Measurements from ENCODE around the gene SEMA6A. TPM values are rescaled to one million over a fixed set of nuclear protein-coding genes. Genes with fewer than 3 reads are reported as not detected.

The SEMA6A gene
- total RNA-seq, 2 experiments from 2014 or later: not detected

DNA sequence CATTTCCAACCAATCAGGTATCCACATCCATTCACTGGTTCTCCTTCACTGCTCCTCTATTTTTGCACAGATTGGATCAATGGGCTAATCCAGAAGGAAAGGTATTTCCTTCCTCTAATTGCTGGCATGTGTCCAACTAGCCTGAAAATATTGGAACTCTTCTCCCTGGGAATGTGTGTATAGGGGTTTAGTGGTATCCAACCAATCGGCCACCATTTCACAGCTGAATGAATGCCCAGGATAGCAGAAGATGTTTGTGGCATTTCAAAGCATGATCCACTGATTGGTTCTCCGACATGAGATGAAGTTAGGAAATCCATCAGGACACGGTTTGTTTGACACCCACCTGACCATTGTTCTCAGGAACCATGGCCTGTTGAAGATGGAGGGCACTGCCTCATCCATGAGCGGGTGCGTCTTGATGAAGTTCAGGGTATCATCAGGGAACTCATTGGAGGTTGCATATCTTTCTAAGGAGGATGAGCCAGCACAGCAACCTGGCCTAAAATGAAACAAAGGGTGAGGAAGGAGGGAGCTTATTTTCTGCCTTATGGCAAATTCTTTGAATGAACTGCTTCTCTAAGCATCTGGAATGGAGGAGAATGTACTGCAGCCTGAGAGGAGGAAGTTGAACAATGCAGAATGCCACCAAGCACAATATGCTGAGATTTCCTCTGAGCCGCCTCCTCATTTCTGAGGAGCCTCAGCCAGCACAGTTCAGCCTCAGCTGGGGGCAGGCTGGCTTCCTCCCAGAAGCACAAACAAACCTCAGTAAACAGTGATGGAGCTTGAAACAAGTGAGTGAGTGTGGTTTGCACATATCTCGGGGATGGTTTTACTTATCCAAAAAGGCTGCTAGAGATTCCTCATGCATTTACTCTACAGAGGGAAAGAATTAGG is 94.6 kb downstream of the SEMA6A start:
- DNase-seq (no peak), ATAC-seq (no peak)
- H3K4me1 Mint-ChIP-seq: peaks cover 2% of the 10 kb centered on the region
- POLR2A ChIA-PET: no interaction called here
- intact Hi-C loops (cut with DNase I, micrococcal nuclease): no loop called here
- no peaks in the 10 kb centered on the region for H3K27me3 Mint-ChIP-seq
- no peak overlapping the region for H3K27ac Mint-ChIP-seq
- peaks cover 19% of the 10 kb centered on the region for H3K9me3 Mint-ChIP-seq (ENCODE audit: low read depth)
- CTCF ChIA-PET: interaction anchor here (0.5 kb wide), 1 partner anchor 999 kb away, joined by 3 read pairs; no protein-coding TSS in a partner anchor
- peaks cover 19% of the 10 kb centered on the region for H3K36me3 Mint-ChIP-seq (ENCODE audit: low read depth)
- H3K4me3 Mint-ChIP-seq: no peak overlapping the region

GRCh38 chr5:116478491-116478890 is 96.1 kb downstream of the SEMA6A start:
- POLR2A ChIA-PET: no interaction called here
- H3K27me3 Mint-ChIP-seq: no peaks in the 10 kb centered on the region
- CTCF ChIA-PET: no interaction called here
- H3K36me3 Mint-ChIP-seq (ENCODE audit: low read depth): peaks cover 21% of the 10 kb centered on the region
- H3K27ac Mint-ChIP-seq: no peak overlapping the region
- peaks cover 2% of the 10 kb centered on the region for H3K4me1 Mint-ChIP-seq
- H3K9me3 Mint-ChIP-seq (ENCODE audit: low read depth): peaks cover 19% of the 10 kb centered on the region
- intact Hi-C loops (cut with DNase I, micrococcal nuclease): no loop called here
- ATAC-seq (no peak), DNase-seq (no peak)
- no peak overlapping the region for H3K4me3 Mint-ChIP-seq

DNA sequence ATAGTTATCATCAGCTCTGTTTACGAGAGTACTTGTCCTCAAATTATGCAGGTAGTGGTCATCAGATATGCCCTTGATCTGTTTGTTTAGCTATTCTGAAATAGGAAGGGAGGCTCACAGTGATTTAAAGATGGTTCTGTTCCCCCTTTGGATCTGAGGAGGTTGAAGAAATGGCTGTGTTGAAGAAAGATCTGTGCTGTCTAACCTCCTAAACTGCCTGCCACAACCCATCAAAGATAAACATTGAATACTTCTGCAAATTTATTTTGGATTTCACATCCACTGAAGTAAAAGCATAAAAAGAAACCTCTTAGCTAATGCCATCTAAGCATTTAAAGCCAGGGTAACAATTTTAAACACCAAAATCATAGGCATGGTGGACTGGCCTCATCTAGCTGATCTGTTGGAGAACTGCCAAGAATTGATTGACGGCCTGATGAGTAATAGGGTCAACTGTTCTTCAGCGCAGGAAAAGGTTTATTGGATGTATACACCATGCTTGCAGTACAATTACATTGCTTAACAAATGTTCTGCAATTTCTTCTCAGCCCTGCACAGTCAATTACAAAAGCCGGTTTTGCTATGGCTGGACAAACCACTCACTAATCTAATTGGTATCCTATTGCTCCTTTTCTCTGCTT is 97.6 kb downstream of the SEMA6A start:
- no peak for DNase-seq
- Mint-ChIP-seq H3K27me3 (no peaks in the 10 kb centered on the region), H3K36me3 (ENCODE audit: low read depth) (peaks cover 31% of the 10 kb centered on the region), H3K27ac (no peak overlapping the region), H3K4me1 (peaks cover 2% of the 10 kb centered on the region), H3K9me3 (ENCODE audit: low read depth) (peaks cover 19% of the 10 kb centered on the region), H3K4me3 (no peak overlapping the region)
- ChIA-PET CTCF (interaction anchor here (0.8 kb wide), 1 partner anchor 34 kb away, joined by 3 read pairs; no protein-coding TSS in a partner anchor), POLR2A (no interaction called here)
- intact Hi-C loops (cut with DNase I, micrococcal nuclease): no loop called here
- no peak for ATAC-seq

GRCh38 chr5:116475338-116475737 is 99.3 kb downstream of the SEMA6A start:
- Mint-ChIP-seq H3K9me3 (ENCODE audit: low read depth) (peaks cover 19% of the 10 kb centered on the region), H3K4me1 (peaks cover 2% of the 10 kb centered on the region), H3K4me3 (no peak overlapping the region), H3K27ac (no peak overlapping the region), H3K27me3 (no peaks in the 10 kb centered on the region), H3K36me3 (ENCODE audit: low read depth) (peaks cover 40% of the 10 kb centered on the region)
- CTCF ChIA-PET: interaction anchor here (1.5 kb wide), 1 partner anchor 339 kb away, joined by 3 read pairs; no protein-coding TSS in a partner anchor
- ATAC-seq: no peak
- intact Hi-C loops (cut with DNase I, micrococcal nuclease): no loop called here
- DNase-seq: no peak
- POLR2A ChIA-PET: no interaction called here

DNA sequence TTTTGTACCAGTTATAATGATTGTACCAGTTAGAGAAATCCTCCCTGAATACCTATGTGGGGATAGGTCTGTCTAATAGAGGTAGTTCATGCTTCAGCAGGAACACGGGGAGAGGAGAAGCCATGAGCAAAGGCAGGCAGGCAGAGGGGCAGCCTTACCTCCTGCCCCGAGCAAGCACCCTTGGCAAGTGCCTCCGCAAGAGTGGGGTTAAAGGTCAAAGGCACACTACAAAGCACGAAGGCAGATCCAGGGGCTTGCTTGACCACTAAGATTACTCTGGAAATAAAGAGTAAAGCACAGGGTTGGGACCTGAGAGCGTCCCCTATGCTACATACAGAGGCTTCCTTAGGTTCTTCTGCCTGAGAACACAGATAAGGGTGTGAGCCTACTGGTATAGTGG is 100.9 kb downstream of the SEMA6A start:
- Mint-ChIP-seq H3K27me3 (no peaks in the 10 kb centered on the region), H3K9me3 (ENCODE audit: low read depth) (peaks cover 19% of the 10 kb centered on the region), H3K4me1 (no peaks in the 10 kb centered on the region), H3K4me3 (no peak overlapping the region), H3K36me3 (ENCODE audit: low read depth) (peaks cover 40% of the 10 kb centered on the region), H3K27ac (no peak overlapping the region)
- DNase-seq (no peak), ATAC-seq (no peak)
- POLR2A ChIA-PET: no interaction called here
- intact Hi-C loops (cut with DNase I, micrococcal nuclease): no loop called here
- CTCF ChIA-PET: no interaction called here

DNA sequence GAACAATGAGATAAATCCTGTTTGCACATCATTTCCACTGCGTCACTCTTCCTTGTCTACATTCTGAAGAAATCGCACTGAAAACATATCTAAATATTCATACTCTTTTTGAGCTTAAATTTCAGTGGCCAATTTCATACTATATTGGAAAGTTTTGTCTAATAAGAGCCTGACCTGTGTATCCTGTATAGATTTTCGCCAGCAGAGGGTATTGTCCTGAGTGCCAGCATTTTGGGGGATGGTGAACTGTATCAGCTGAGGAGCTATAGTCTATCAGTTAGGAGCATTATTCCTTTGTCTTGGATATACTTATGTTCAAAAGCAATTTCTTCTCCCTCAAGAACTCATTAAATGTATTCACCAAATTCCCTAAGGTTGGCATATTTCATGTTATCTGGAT is 102.3 kb downstream of the SEMA6A start:
- Mint-ChIP-seq H3K4me1 (no peaks in the 10 kb centered on the region), H3K27me3 (no peaks in the 10 kb centered on the region), H3K9me3 (ENCODE audit: low read depth) (peaks cover 12% of the 10 kb centered on the region), H3K36me3 (ENCODE audit: low read depth) (peaks cover 44% of the 10 kb centered on the region), H3K27ac (no peak overlapping the region), H3K4me3 (no peak overlapping the region)
- ATAC-seq (no peak), DNase-seq (no peak)
- intact Hi-C loops (cut with DNase I, micrococcal nuclease): no loop called here
- POLR2A ChIA-PET: no interaction called here
- CTCF ChIA-PET: no interaction called here

- Mint-ChIP-seq H3K27me3 (no peaks in the 10 kb centered on the region), H3K4me3 (no peak overlapping the region), H3K9me3 (ENCODE audit: low read depth) (no peaks in the 10 kb centered on the region), H3K27ac (no peak overlapping the region), H3K4me1 (no peaks in the 10 kb centered on the region), H3K36me3 (ENCODE audit: low read depth) (peaks cover 42% of the 10 kb centered on the region)
- DNase-seq (no peak), ATAC-seq (no peak)
- intact Hi-C loops (cut with DNase I, micrococcal nuclease): no loop called here
- POLR2A ChIA-PET: no interaction called here
- CTCF ChIA-PET: no interaction called here
These were observed 105.0 kb downstream of the SEMA6A start for GRCh38 chr5:116469631-116470030.

- intact Hi-C loops (cut with DNase I, micrococcal nuclease): no loop called here
- peaks cover 45% of the 10 kb centered on the region for H3K36me3 Mint-ChIP-seq (ENCODE audit: low read depth)
- ATAC-seq (no peak), DNase-seq (no peak)
- no peak overlapping the region for H3K27ac Mint-ChIP-seq
- CTCF ChIA-PET: no interaction called here
- POLR2A ChIA-PET: no interaction called here
- H3K9me3 Mint-ChIP-seq (ENCODE audit: low read depth): peaks cover 2% of the 10 kb centered on the region
- no peak overlapping the region for H3K4me3 Mint-ChIP-seq
- no peaks in the 10 kb centered on the region for H3K27me3 Mint-ChIP-seq
- H3K4me1 Mint-ChIP-seq: no peaks in the 10 kb centered on the region
These were observed 106.0 kb downstream of the SEMA6A start for GRCh38 chr5:116468583-116468982.

DNA sequence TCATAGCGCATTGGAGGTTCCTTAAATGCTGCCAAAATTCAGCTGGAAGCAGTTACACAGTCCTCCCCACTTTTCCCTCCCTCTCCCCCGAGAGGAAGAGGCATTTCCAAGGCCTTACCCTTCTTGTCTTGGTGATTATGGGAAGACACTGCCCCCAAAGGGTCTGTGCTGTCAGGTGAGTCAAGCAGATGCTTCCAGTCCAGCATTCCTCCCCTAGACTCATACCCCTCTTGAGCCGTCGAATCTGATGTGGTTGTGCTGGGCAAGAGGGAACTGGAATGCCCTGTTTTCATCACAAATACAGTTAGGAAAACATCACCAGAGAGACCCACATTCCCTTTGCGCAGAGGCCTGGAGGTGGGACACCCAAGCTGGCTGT is 107.2 kb downstream of the SEMA6A start:
- no peak for DNase-seq
- Mint-ChIP-seq H3K9me3 (ENCODE audit: low read depth) (peaks cover 2% of the 10 kb centered on the region), H3K4me3 (no peak overlapping the region), H3K4me1 (no peaks in the 10 kb centered on the region), H3K36me3 (ENCODE audit: low read depth) (peaks cover 40% of the 10 kb centered on the region), H3K27ac (no peak overlapping the region), H3K27me3 (no peaks in the 10 kb centered on the region)
- intact Hi-C loops (cut with DNase I, micrococcal nuclease): no loop called here
- ATAC-seq: no peak
- POLR2A ChIA-PET: no interaction called here
- CTCF ChIA-PET: no interaction called here

- intact Hi-C loops (cut with DNase I, micrococcal nuclease): no loop called here
- ChIA-PET CTCF (no interaction called here), POLR2A (no interaction called here)
- peaks cover 2% of the 10 kb centered on the region for H3K9me3 Mint-ChIP-seq (ENCODE audit: low read depth)
- peaks cover 34% of the 10 kb centered on the region for H3K36me3 Mint-ChIP-seq (ENCODE audit: low read depth)
- H3K4me3 Mint-ChIP-seq: no peak overlapping the region
- ATAC-seq (no peak), DNase-seq (no peak)
- H3K27ac Mint-ChIP-seq: no peak overlapping the region
- no peaks in the 10 kb centered on the region for H3K27me3 Mint-ChIP-seq
- no peaks in the 10 kb centered on the region for H3K4me1 Mint-ChIP-seq
These were observed 107.7 kb downstream of the SEMA6A start for GRCh38 chr5:116466727-116467464.

DNA sequence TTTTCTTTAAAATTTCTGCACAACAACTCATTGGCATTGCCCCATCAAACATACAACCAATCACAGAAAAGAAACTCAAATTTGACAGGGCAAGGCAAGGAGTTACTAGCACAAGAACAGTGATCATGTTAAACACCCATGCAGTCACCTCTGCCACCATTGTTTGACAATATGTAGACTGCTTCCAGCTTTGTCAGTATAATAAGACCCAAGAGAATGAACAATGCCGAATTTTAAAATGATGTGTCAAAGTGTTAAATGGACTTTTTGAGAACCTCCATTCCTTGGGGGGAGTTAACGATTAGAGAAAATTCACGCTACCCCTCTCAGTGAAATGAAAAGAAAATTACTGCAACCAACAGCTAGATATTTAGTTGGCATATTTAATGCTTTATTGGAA is 109.2 kb downstream of the SEMA6A start:
- peaks cover 2% of the 10 kb centered on the region for H3K9me3 Mint-ChIP-seq (ENCODE audit: low read depth)
- POLR2A ChIA-PET: no interaction called here
- H3K4me1 Mint-ChIP-seq: no peaks in the 10 kb centered on the region
- ATAC-seq: no peak
- H3K36me3 Mint-ChIP-seq (ENCODE audit: low read depth): peaks cover 26% of the 10 kb centered on the region
- intact Hi-C loops (cut with DNase I, micrococcal nuclease): no loop called here
- CTCF ChIA-PET: no interaction called here
- no peak for DNase-seq
- no peak overlapping the region for H3K27ac Mint-ChIP-seq
- H3K4me3 Mint-ChIP-seq: no peak overlapping the region
- H3K27me3 Mint-ChIP-seq: no peaks in the 10 kb centered on the region

All from activated CD4-positive, alpha-beta T cell treated with anti-CD3 and anti-CD28 coated beads for 36 hours (primary cell).